ENCODE results near the gene PPP2R1A.
A peak's percentile ranks its signal among the peaks of the same experiment; 100 is the strongest.

PPP2R1A gene

DNA sequence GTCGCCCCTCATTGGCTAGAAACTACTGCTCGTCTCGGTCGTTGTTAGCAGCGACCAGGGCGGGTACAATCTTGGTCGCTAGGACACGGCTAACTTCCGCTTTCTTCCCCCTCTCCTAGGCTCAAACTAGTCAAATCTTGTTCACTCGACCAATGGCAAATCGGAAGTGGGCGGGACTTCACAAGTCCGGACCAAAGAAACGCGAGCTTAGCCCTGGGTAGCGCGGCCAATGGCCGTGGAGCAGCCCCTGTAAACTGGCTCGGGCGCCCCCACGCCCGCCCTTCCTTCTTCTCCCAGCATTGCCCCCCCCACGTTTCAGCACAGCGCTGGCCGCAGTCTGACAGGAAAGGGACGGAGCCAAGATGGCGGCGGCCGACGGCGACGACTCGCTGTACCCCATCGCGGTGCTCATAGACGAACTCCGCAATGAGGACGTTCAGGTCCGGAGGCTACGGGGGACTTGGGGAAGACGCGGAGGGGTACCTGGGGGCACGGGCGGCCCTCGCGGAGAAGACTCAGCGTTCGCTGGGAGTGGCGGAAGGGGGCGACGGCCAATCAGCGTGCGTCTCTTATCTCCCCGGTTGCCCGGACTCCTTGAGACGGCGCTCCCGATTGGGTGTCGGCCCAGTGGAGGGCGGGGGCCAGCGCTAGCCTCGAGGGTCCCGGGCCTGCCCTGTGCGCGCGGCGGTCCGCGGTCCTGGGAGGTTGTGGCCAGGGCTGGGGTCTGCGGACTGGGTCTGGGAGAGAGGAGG is at the start of gene PPP2R1A:
Gene PPP2R1A (plus strand): TSS at position 318 of the 752 bp plus-strand sequence. CDS start 45 bp downstream, at position 363.
- peak; percentile 93 for DNase-seq (ENCODE audit: low read depth)

DNA sequence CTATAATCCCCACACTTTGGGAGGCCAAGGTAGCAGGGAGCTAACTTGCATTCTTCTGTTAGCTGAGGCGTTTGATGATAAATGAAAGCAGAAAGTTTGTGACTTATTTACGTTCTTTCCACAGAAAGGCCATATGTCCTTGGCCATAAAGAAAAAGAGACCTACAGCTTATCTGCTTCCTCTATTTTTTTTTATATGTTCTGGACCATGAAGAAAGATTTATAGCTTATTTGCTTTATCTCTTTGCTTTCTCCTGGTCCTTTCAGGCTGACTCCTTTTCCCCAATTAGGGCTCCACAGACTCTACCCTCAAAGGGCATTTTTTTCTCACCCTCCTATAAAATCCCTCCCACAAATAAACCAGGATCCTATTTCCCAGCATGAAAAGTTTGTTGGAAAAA is 48.6 kb upstream of the PPP2R1A start:
- DNase-seq (ENCODE audit: low read depth), result no peak

DNA sequence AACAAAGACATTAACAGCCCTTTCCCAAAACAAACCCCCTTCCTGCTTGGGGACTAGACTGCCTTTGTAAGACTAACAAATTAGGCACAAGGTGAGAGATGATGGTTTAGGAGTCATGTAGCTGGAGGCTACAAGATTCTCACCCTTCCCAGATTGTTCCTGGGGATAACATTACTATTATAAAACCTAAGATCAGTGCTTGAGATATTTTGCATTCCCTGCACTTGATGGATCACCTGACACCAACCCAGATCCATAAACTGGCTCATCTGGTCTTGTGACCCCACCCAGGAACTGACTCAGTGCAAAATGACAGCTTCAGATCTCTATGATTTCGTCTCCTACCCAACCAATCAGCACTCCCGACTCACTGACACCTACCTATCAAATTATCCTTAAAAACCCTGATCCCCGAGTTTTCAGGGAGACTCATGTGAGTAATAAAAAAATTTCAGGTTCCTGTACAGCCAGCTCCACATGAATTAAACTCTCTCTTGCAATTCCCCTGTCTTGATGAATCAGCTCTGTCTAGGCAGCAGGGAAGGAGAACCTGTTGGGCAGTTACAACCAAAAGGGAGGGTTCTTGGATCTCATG is 47.8 kb upstream of the PPP2R1A start:
- DNase-seq (ENCODE audit: low read depth), result no peak

DNA sequence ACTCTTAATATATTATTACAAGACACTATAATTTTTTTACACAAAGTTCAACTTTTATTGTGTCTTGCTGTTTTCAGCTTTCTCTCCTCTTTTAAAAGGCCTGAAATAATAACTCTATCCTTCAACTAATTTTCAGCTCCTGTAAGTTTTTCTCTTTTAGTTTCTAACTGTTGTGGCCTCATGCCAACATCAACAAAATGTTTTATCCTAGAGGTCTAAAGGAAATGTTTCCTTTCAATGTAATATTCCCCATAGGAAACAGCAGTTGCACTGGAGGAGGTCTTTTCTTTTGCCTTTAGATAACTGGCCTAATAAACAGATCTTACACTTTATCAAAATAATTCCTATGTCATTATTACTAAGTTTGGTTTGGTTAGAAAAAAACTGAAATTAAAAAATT is 41.6 kb upstream of the PPP2R1A start:
- DNase-seq (ENCODE audit: low read depth), result no peak

DNA sequence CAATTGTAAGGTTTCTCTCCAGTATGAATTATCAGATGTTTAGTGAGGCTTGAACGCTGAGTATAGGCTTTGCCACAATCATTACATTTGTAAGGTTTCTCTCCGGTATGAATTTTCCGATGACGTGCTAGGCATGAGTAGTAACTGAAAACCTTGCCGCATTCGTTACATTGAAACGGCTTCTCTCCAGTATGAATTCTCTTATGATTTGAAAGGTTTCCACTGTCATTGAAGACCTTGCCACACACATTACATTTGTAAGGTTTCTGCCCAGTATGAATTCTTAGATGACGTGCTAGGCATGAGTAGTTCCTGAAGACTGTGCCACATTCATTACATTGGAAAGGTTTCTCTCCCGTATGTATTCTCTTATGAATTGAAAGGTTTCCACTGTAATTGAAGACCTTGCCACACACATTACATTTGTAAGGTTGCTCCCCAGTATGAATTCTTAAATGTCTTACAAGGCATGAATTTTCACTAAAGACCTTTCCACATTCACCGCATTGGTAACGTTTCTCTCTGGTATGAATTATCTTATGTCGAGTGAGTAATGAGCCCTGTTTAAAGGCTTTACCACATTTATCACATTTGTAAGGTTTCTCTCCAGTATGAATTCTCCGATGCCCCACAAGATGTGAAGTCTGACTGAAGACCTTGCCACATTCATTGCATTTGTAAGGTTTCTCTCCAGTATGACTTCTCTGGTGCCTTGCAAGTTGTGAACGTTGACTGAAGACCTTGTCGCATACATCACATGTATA is 34.1 kb upstream of the PPP2R1A start:
- DNase-seq (ENCODE audit: low read depth), result no peak

DNA sequence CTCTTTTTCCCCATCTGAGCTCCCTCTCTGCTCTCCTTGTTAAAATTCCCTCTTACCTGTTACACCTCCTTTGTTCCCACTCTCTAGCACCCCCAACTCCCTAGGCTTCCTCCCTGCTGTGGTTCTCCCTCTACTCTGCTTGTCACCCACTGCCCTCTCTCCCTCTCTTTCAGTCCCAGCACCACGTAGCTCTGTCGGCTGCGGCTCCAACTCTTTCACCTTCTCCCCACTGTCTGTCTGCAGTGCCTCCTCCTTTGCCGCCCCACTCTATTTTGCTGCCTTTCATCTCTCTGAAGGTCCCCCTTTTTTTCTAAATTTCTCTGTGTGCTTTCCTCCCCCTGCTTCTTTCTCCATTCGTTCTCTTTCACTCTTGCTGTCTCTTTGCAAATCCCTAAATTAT is 19.5 kb upstream of the PPP2R1A start:
- no peak for DNase-seq (ENCODE audit: low read depth)

DNA sequence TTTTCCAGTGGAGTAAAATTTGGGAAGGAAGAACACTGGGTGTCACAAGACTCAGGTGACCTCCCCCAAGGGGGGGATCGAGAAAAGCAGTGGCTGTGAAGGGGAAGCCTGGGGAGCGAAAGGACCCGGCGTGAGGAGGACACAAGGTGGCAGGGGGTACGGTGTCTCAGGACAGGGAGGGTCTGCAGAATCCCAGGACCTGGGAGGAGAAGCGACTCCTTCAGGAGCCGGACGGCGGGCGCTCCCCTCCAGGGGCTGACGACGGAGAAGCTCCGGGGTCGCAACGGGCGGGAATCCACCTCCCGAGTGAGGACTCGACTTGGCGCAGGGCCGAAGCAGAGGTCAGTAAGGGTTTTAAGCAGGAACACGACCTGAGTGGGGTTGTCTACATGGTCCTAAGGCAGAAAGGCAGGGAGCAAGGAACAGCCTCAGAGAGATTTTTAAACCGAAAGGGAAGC is 19.0 kb upstream of the PPP2R1A start:
- no peak for DNase-seq (ENCODE audit: low read depth)

DNA sequence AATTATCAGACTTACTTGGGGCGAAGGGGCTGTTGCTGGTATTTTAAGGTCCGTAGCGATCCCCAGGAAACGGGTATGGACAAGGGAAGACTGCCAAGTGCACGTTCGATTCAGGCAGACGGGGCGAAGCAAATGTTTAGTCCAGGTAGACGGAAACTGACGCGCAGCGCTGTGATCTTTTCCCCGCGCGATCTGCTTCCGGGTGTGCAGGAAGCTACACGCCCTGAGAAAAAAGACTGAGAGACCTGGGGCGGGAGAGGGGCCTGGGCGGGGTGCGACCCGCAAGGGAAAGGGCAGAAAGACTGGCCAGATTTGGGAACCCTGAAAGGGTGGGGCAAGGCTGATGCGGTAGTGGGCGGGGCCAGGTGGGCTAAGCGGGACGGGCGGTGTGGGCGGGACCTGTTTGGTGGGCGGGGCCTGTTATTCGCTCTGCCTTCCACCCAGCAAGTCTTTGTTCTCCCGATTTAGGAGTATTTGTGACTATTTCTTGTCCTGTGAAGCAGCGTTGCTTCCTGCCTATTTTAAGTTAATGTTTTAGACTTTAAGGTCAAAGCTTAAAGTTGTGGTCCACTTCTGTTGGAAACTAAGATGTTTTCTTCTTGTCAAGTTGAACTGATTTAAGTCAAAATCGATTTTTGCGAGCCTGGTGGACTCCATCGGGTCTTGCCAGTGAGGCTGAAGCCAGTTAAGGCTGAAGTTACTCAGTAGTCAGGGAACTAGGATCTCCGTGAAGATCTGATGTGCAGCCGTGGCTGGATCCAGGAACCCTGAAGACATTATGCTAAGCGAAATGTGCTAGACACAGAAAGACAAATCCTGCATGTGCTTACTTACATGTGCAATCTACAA is 18.3 kb upstream of the PPP2R1A start, which contains the start of gene ZNF836:
Gene ZNF836 (minus strand): TSS at position 301 of the 849 bp plus-strand sequence. CDS start 3,549 bp downstream, outside the sequence.
- peak; percentile 77 for DNase-seq (ENCODE audit: low read depth)

DNA sequence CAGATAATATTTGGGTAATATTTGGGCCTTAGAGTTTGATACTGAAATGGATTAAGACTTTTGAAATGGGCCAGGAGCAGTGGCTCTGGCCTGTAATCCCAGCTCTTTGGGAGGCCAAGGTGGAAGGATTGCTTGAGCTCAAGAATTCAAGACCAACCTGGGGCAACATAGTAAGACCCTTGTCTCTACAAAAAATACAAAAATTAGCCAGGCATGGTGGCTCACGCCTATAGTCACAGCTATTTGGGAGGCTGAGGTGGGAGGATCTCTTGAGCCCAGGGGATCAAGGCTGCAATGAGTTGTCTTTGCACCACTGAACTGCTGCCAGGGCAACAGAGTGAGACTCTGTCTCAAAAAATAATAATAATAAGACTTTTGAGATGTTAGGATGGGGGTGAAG is 17.5 kb upstream of the PPP2R1A start:
- DNase-seq (ENCODE audit: low read depth), result no peak

DNA sequence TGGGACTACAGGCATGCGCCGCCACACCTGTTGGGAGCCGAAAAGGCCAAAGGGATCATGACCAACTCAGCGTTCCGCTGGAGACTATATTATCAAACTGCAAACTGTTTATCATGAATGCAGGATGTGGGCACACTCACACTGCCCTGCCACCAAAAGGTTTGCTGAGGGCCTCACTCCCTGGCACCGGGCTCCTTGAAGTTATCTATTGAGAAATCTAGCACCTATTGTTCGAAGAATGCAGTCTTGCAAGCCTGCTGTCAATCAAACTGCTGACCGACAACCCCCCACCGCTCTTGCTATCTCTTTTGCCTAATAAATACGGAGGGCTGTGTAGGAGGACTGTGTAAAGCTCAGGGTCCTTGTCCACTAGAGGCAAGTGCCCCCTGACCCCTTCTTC is 13.3 kb upstream of the PPP2R1A start:
- no peak for DNase-seq (ENCODE audit: low read depth)

DNA sequence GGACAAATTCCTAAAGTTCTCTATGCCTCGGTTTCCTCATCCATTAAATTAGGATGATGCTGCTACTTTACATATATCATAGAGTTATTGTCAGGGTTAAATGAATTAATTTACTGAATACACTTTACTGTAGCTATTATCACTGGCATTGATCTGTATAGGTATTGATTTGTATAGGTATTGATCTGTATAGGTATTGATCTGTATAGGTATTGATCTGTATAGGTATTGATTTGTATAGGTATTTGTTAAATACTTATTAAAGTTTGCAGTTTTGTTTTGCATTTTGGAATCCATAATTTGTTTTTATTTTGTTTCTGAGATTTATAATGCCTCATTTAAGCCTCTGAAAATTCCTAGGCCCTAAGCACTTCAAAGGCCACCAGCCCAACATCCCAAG is 2.4 kb upstream of the PPP2R1A start:
- DNase-seq (ENCODE audit: low read depth), result no peak

DNA sequence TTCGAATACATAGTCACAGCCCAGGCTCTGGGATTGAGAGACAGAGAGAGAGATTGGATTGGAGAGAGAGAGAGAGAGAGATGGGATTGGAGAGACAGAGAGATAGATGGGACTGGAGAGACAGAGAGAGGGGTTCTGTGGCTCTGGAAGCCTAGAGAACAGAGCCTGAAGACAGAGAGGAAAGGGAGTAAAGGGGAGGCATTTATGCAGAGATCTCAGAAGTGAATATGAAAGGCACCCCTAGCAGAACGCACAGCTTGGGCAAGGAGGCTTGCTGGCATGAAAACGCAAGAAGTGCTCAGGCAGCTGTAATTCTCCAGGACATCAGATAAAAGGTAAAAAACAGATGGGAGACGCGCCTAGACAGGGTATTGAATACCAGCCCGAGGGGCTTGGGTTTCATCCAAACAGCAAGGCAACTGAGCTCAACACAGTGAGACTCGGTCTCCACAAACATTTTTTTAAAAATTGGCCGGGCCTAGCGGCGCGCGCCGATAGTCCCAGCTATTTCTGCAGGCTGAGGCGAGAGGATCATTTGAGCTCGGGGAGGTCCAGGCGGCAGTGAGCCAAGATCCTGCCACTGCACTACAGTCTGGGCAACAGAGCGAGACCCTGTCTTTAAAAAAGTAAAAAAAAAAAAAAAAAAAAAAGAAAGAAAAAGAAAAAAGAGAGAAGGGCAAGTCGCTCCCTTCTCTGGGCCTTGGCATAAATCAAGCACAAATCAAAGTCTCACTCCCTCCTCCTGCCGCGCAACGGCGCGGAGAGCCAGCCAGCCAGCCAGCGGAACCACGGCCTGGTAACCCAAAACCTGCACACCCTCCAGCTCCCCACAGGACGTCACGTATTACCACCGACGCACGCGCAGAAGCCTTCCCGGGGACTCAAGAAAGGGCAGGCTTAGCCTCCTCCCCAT is 774 bp upstream of the PPP2R1A start:
- DNase-seq (ENCODE audit: low read depth), result no peak

DNA sequence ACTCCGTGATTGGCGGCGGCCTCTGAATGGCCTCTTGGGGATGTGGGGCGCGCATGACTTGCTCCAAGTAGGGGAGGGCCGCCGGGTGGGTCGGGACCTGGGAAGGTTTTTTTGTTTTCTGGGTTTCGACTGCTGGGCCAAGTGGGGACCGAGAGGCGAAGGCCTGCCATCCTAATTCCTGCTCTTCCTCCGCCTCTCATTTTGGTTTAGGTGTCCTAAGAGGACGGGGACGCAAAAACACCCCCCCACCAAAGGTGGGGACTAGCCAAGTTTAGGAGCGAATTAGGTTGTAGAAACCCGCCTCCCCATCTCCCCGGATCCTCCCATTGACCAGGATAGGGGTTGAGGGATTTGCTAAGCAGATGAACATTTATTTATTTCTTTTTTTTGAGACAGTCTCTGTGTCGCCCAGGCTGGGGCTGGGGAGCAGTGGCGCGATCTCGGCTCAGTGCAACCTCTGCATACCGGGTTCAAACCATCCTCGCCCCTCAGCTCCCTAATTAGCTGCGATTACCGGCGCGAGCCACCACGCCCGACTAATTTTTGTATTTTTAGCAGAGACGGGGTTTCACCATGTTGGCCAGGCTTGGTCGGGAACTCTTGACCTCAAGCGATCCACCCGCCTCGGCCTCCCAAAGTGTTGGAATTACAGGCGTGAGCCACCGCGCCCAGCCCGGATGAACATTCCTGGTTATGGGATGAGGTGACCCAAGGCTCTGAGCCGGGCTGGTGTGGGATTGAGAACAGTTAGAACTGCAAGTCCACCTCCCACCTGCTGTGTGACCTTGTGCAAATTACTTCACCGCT is 838 bp downstream of the PPP2R1A start:
- no peak for DNase-seq (ENCODE audit: low read depth)

DNA sequence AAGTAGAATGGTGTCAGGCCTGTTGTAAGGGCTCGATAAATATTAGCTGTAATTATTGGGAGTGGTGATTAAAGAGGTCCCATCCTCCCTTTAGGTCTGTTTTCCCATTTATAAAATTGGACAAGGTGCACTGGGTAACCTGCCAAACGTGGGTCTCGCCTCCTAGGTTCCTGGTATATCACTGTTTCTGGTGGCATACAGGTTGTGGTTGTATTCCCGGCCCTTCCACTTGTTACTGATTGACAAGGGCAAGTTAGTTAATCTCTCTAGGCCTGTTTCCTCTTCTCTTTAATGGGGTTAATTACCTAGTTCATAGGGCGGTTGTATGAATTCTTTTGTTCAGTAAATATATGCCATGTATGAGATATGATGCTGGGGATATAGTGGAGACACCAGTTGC is 1.5 kb downstream of the PPP2R1A start:
- DNase-seq (ENCODE audit: low read depth), result no peak

DNA sequence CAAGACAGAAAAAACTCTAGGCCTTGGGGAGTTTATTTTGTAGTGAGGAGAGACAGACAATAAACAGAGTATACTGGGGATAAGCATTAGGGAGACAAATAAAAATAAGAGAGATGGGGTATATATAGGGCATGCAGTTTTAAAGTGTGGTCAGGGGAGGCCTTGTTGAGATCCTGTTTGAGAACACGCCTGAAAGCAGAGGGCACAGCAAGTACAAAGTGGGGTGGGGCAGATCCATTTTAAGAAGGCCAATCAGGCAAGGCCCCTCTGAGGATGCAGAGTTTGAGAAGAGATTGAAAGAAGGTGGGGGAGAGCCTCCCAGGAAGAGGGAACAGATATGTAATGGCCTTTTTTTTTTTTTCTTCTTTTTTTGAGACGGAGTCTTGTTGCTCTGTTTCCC is 2.1 kb downstream of the PPP2R1A start:
- DNase-seq (ENCODE audit: low read depth), result no peak

DNA sequence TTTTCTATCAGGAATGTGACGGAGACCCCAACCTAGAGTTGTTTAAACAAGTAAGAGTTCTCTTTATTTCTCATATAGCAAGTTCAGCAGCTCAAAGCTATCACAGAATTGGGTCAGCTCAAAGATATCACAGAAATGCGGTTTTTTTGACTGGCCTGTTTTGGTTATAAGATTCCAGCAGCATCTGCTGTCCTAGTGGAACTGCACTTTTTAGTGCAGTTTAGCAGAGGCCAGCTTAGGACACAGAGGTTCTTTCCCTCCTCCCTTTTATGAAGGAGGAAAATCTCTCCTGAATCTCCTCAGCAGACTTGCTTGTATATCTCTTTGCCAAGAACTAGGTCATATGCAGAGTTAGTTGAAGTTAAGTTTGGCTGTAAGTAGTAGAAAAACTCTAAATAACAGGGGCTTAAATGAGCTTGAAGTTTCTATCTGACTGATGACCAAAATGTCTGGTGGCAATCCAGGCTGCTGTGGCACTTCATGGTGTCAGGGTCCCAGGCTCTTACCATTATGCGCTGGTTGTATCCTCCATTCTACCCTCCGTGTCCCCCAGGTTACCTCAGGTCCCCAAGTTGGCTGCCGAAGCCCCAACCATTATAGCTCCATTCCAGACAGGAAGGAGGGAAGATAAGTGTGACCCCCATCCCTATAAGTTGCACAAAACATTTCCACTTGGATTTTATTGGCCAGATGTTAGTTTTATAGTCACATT is 6.6 kb downstream of the PPP2R1A start:
- DNase-seq (ENCODE audit: low read depth), result no peak

DNA sequence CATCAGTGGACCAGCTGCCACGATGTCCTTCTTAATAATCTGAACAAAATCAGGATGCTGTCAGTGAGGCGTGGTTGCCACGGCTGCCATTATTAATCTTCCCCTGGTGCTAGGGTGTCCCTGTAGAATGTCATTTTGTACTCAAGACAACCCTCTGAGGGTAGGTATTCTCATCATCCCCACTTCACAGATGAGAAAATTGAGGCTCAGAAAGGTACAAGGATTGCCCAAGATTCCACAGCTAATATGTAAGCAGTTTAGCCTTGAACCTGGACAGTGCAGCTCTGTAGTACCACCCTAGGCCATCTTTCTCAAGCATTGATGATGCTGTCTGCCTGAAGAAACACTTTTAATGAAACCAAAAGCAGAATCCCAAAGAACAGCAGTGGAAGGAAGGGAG is 8.1 kb downstream of the PPP2R1A start:
- no peak for DNase-seq (ENCODE audit: low read depth)

DNA sequence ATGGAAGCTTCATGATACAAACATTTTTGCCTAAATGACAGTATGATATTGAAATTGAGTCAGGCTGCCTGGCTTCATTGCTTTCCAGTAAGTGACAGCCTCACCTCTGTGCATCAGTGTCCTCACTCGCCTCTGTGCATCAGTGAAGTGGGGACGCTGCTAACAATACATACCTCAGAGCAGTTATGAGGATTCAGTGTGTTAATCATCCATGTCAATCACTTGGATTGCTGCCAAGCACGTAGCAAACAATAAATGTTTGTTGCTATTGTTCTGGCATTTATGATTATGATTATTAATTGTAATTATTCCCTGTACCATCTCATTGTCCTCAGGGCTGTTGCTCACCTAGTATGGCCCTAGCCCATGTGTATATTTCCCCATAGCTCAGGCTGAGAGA is 8.8 kb downstream of the PPP2R1A start:
- DNase-seq (ENCODE audit: low read depth), result no peak

DNA sequence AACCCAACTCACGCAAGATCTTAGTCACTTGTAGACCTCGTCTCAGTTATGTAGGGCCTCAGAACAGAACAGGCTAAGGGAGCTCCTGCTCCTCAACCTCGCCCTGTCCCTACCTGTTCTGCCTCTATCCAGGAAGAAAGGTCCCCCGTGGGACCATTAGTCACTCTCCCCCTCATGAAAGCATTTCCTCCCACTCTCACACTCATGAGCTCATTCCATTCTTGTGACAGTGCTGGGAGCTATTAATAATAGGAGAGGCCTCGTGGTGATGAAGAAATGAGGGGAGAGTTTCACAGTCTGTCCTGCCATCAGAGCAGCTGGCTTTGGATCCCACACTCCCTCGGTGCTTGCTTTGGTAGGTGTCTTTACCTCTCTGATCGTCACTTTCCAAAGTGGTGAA is 10.2 kb downstream of the PPP2R1A start:
- no peak for DNase-seq (ENCODE audit: low read depth)
